HG03095 (cell line): ENCODE measurements around the gene RERG.

Source experiments
- ATAC-seq: cut with Tn5 transposase; IDR thresholded peaks from one replicate; pipeline ENCODE4 v1.9.1; 2021; ENCODE audit warnings: moderate library complexity; ENCODE audit not compliant: unreplicated experiment

Gene RERG

DNA sequence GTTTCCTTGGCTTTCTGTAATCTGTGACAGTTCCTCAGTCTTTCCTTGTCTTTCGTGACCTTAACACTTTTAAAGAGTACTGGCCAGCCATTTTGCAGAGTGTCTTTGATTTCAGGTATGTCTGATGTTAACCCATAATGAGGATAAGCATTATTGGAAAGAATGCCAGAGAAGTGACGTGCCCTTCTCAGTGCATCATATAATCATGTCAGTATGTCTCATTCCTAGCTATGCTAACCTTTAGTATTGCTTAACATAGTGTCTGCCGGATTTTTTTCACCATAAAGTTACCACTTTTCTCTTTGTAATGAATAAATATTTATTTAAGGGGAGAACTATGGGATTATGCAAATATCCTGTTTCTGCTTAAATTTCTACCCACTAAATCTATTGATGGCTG is 28.5 kb downstream of the RERG start:
- ATAC-seq, result no peak

GRCh38 chr12:15188127-15188526 is 33.1 kb downstream of the RERG start:
- no peak for ATAC-seq

DNA sequence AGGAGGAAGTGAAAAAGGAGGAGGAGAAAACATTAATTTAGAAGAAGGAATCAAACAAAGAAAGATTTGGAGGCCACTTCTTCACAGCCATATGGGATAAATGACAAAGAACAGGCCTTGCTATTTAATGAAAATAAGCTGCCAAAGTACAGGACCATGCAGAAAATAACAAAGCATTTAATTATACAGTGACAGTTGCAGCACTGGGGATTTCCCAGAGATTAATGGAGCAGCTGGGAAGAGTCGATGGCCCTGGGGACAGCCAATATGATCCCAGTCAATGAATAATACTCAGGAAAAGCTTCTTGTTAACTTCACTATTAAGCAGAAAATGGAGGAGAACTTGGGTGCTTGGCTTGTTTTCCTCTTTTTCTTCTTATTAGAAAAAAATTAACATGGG is 34.6 kb downstream of the RERG start:
- ATAC-seq, result no peak

GRCh38 chr12:15184484-15184883 is 36.7 kb downstream of the RERG start:
- no peak for ATAC-seq

GRCh38 chr12:15183821-15184220 is 37.4 kb downstream of the RERG start:
- no peak for ATAC-seq

GRCh38 chr12:15181017-15181683 is 40.1 kb downstream of the RERG start:
- ATAC-seq, result no peak

DNA sequence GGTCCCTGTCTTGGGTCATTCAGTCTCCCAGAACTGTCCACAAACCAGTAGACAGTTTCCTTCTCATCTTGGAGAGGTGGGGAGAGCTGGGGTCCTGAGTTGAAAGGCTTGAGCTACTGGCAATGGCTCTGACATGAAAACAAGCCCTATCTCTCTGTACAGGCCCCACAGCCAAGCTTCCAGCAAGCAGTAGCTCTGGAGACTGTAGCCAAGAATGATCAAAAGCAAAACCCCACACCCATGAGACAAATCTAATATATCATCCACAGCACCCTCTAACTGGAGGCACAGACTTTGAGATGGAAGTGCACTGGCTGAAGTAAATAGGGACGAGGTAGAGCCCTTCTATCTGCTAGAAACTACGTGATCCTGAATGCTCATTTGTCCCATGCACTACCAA is 40.9 kb downstream of the RERG start:
- no peak for ATAC-seq

DNA sequence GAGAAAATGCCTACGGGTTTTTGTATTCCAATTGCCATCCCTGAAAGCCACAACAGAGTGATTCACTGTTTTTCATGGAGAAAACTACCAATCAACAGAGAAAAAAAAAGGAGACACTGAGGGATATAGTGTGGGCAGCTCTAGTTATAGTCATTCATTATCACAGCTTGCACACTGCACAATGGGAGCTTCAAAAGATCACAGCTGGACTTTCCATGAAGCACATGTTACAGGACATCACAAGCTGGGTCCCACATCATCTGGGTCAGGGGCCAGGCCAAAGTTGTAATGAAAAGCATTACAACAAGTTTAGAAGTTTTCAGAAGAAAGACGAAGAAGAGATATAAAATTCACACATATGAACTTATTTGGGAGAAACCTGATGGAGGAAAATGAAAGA is 41.5 kb downstream of the RERG start:
- ATAC-seq, result no peak

DNA sequence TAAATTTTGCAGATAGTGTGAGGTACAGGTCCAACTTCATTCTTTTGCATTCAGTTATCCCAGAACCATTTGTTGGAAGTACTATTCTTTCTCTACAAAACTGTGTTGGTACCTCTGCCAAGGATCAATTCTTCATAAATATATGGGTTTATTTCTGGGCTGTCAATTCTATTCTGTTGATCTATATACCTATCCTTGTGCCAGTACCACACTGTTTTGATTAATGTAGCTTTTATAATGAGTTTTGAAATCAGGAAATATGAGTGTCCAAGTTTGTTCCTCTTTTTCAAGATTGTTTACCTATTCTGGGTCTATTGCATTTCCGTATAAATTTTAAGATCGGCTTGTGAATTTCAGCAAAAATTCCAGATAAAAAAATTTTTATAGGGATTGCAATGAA is 48.1 kb downstream of the RERG start:
- ATAC-seq, result no peak

DNA sequence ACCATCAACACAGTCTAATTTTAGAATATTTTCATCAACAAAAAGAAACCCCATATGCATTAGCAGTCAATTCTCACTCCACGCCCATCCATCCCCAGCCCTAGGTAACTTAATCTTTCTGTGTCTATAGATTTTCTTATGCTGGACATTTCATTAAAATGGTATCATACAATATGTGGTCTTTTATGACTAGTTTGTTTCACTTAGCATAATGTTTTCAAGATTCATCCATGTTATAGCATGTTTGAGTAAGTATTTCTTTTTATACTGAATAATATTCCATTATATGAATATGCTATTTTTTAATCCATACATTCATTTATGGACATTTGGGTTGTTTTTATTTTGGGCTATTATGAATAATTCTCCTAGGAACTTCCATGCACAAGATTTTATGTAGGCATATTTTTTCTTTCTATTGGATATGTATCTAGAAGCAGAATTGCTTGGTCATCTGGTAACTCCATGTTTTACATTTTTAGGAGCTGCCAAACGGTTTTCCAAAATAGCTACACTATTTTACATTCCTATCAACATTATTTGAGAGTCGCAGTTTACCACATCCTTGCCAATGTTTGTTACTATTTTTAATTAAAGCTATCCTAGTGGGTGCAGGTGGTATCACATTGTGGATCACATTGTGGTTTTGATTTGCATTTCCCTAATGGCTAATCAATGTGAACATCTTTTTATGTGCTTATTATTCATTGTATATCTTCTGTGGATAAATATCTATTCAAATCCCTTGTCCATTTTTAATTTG is 49.0 kb downstream of the RERG start:
- ATAC-seq, result no peak

GRCh38 chr12:15171012-15171655 is 50.1 kb downstream of the RERG start:
- ATAC-seq, result no peak

DNA sequence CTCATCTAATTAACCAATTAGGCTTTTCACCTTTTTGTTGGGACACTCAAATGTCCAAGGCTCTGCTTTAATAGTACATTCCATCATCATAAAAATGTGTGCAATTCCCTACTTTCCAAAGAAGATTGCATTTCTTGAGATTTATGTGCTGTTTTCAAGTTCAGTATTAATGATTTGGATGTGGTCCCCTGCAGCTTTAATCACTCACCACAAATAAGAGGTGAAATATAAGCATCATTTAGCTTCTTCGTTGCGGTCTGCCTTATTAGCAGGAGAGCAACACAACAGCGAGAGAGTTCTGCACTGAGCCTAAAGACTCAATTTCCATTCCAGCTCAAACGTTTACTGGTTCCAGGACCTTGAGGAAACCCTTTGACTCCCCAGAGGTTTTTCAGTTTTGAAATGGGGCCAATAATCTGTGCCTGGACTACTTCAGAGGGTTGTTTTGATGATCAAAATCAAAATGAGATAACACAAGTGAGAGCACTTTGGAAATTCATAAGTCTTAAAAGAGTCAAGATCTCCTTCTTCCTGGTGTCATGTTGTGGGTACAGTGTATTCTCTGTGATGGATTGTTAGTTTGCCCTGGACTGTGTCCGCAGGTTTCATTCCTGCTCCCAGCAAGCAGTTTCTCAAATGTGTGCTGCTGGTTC is 53.1 kb downstream of the RERG start:
- ATAC-seq, result no peak

DNA sequence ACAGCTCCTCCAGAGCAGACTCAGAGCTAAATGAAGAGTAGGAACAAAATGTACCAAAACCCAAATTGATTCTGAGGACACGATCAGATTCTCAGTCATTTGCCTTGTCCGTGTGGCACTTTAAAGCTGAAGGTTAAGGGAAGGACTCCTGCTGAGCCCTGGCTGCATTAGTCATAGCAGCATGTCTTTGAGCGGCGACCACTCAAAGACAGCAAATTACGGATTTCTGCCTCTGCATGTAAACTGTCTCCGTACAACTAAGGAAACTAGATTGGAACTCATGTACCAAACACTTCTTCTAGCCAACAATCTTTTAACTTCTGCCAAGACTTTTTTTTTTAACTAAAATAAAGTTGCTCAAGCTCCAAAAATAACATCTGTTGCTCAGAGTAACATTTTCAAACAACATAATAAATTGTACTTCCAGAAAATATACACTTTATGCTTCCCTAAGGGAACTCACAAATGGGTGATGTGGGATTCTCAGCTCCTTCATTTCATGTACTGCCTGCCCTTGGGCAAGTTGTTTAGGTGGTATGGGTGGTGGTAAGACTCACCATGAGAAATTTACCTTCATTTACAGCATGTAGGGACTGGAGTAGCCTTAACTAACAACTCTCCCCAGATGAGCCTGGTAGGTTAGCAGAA is 56.1 kb downstream of the RERG start:
- no peak for ATAC-seq

GRCh38 chr12:15163030-15163976 is 57.9 kb downstream of the RERG start:
- ATAC-seq, result no peak

DNA sequence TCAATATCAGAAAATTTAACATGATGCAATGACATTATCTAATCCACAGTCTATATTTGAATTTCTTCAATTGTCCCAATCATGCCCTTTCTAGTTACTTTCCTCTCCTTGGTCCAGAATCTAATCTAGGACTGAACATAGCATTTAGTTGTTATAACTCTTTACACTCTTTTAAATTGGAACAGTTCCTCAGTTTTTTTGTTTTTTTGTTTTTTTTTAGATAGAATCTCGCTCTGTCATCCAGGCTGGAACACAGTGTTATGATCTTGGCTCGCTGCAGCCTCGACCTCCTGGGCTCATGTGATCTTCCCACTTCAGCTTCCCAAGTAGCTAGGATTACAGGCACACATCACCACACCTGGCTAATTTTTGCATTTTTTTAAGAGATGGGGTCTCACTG is 63.1 kb downstream of the RERG start:
- no peak for ATAC-seq

- no peak for ATAC-seq
These were observed 63.9 kb downstream of the RERG start for GRCh38 chr12:15157269-15157671.

- no peak for ATAC-seq
These were observed 65.9 kb downstream of the RERG start for GRCh38 chr12:15155271-15155670.

- no peak for ATAC-seq
These were observed 67.1 kb downstream of the RERG start for GRCh38 chr12:15154103-15154502.

DNA sequence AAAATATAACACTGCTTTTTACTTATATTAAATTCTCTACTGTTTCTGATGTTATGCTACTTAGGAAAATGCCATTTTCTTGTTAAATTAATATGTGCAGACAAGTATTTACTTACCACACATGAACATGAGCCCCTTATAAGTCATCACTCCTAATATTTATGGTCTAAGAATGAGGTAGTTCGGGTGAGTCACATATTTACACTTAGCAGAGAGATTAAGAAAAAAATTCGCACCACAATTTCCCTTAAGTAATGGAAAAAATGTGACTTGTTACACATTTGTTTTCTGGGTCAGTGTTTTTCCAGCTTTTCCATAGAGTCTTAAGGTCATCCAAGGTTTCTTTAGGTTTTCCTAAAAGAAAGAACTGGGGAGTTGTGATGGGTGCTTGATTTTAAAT is 68.3 kb downstream of the RERG start:
- no peak for ATAC-seq

GRCh38 chr12:15152456-15152855 is 68.8 kb downstream of the RERG start:
- no peak for ATAC-seq
